GM06990 (cell line): Measurements from ENCODE around the gene LRRC59.
"Not testable (repeated sequence)": the region's sequence is repeated elsewhere in the genome, so short reads cannot be mapped to it uniquely, and the experiment has no call there.

Source experiments
- DNase-seq: peaks from one replicate; pipeline ENCODE4 v3.0.0-alpha.2; 2011; ENCODE audit not compliant: insufficient read length; ENCODE audit errors: extremely low read depth
- H3K27me3 ChIP-seq: replicated peaks from 2 replicates; pipeline ENCODE4 v1.6.0; 2011; ENCODE audit warnings: low read length; ENCODE audit not compliant: control insufficient read depth, insufficient read depth
- H3K36me3 ChIP-seq: 2 replicates; pipeline ENCODE4 v1.5.1; 2011; ENCODE audit warnings: low read length; ENCODE audit not compliant: control insufficient read depth, insufficient read depth
- H3K4me3 ChIP-seq: replicated peaks from 2 replicates; pipeline ENCODE4 v1.5.1; 2011; ENCODE audit warnings: low read depth, mild to moderate bottlenecking, control low read depth, low read length
- TF ChIP-seq, protein P1 (sequence below): IDR thresholded peaks from 2 replicates; pipeline ENCODE4 v1.5.1; 2011; ENCODE audit warnings: low read length, control low read depth, mild to moderate bottlenecking, inconsistent platforms; ENCODE audit not compliant: insufficient read depth, poor library complexity, severe bottlenecking

The LRRC59 gene

DNA sequence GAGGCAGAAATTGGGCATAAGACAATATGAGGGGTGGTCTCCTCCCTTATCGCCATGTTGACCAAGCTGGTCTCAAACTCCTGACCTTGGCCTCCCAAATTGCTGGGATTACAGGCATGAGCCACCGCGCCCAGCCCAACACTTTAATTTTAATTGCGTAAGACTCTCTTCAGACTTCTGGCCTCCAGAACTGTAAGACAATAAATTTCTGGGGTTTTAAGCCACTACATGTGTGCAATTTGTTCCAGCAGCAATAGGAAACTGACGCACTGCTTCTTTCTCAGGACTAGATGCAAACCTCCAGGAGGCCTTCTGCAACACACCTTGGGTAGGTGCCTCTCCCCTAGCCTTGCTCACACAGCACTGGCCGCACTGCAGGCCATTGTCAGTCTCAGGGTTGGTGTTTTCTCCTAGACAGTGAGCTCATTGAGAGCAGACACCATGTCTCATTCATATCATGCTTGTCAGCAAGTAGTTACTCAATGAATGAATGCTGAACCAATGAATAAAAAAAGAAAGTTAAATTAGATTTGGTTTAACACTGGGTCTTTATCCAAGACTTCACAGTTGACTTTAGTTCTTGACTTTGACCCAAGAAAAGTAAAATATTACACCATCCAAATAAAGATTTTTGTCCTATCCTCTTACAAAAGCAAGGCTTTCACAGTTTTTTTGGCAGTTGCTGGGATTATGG lies 23.2 kb upstream of the LRRC59 start:
- H3K27me3 ChIP-seq = no peaks in the 10 kb centered on the region
- TF ChIP-seq, protein P1, sequence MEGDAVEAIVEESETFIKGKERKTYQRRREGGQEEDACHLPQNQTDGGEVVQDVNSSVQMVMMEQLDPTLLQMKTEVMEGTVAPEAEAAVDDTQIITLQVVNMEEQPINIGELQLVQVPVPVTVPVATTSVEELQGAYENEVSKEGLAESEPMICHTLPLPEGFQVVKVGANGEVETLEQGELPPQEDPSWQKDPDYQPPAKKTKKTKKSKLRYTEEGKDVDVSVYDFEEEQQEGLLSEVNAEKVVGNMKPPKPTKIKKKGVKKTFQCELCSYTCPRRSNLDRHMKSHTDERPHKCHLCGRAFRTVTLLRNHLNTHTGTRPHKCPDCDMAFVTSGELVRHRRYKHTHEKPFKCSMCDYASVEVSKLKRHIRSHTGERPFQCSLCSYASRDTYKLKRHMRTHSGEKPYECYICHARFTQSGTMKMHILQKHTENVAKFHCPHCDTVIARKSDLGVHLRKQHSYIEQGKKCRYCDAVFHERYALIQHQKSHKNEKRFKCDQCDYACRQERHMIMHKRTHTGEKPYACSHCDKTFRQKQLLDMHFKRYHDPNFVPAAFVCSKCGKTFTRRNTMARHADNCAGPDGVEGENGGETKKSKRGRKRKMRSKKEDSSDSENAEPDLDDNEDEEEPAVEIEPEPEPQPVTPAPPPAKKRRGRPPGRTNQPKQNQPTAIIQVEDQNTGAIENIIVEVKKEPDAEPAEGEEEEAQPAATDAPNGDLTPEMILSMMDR = no peak
- H3K36me3 ChIP-seq = no peaks in the 10 kb centered on the region
- no peak overlapping the region for H3K4me3 ChIP-seq
- DNase-seq = no peak

DNA sequence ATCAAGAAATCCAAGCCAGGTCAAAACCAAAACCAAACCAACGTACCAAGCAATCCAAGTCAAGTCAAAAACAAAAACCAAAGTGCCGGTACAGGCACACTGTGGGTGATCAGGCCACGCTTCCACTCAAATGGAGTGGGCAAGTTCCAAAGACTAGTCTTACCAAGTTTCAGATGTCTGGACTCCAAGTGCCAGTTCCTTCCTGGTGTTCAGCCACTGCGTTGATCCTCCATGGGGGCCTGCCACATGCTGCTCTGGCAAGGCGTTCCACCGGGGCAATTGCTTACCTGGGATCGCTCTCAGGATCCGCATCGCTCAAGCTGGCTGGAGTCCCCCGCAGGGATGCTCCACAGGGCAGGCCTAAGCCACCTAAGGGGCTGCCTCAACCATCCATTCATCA lies 22.3 kb upstream of the LRRC59 start:
- not testable (repeated sequence) for H3K36me3 ChIP-seq, DNase-seq, H3K4me3 ChIP-seq, H3K27me3 ChIP-seq

DNA sequence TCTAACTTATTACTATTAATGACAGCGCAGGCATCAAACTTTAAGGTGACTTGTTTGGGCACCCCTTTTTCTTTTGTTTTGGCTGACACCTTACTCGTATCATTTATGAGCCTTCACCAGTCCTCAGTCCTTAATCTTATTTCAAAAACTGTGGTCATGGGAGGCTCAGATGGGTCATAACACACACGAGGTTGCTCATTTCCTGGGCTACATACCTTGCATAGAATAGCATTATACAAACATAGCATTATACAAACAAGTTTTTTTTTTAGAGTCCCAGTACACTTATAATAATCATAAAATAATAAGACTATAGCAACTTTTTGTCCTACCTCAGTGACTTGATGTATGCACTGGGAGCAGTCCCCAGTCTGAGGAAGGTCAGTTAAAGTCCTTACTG lies 17.5 kb upstream of the LRRC59 start:
- no peaks in the 10 kb centered on the region for H3K36me3 ChIP-seq
- TF ChIP-seq, protein P1 = no peak
- no peak for DNase-seq
- H3K4me3 ChIP-seq = no peak overlapping the region
- H3K27me3 ChIP-seq = no peaks in the 10 kb centered on the region

DNA sequence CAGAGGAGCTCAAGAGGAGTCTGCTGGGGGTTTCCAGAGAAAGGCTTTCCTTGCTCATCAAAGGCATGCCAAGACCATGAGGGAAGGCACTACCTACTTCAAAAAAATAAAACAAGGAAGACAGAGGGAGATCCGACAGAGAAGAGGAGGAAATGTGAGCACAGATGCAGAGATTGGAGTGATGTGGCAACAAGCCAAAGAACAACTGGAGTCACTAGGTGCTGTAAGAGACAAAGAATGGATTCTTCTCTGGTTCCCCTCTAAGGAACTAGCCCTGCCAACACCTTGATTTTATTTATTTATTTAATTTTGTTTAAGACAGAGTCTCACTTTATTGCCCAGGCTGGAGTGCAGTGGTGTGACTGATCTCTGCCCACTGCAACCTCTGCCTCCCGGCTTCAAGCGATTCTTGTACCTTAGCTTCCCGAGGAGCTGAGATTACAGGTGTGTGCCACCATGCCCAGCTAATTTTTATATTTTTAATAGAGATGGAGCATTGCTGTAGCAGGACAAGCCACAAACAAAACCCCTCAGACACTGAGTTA lies 14.9 kb upstream of the LRRC59 start:
- TF ChIP-seq, protein P1 = no peak
- no peak overlapping the region for H3K4me3 ChIP-seq
- H3K36me3 ChIP-seq = no peaks in the 10 kb centered on the region

DNA sequence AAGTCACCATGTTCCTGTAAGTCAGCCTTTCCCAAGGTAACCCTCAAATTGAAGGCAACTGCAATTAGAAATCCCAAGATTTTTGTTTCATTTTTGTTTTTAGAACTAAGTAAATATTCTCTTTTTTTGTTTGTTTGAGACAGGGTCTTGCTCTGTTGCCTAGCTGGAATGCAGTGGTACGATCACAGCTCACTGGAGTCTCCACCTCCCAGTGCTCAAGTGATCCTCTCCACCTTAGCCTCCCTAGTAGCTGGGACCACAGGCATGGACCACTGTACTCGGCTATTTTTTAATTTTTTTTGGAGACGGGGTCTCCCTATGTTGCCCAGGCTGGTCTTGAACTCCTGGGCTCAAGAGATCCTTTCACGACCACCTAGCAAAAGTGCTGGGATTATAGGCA lies 10.6 kb upstream of the LRRC59 start:
- no peak for DNase-seq
- H3K27me3 ChIP-seq = no peaks in the 10 kb centered on the region; the same call in 1 of the 2 replicates
- TF ChIP-seq, protein P1 = no peak
- no peaks in the 10 kb centered on the region for H3K36me3 ChIP-seq
- H3K4me3 ChIP-seq = no peak overlapping the region

More for the DNA sequence above, 14.9 kb upstream of the LRRC59 start:
- no peak for DNase-seq
- H3K27me3 ChIP-seq = no peaks in the 10 kb centered on the region; the same call in 1 of the 2 replicates

DNA sequence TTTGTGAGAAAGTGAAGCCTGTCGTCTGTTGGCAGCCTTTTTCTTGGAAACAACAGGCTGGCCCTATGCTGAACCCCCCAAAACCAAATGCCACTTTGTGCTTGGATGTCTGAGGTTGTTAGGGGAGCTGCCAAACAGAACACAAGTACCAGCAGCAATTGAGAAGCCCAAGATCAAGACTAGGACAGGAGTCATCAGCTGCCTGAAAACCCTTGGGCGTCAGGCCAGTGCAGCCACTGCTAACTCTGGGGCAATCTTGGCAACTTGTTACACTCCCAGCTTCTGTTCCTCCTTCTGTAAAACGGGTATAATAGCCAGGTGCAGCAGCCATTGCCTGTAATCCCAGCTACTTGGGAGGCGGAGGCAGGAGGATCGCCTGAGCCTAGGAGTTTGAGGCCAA lies 9.3 kb upstream of the LRRC59 start:
- no peaks in the 10 kb centered on the region; the same call in 1 of the 2 replicates for H3K27me3 ChIP-seq
- TF ChIP-seq, protein P1 = no peak
- DNase-seq = no peak
- no peak overlapping the region for H3K4me3 ChIP-seq
- no peaks in the 10 kb centered on the region for H3K36me3 ChIP-seq

DNA sequence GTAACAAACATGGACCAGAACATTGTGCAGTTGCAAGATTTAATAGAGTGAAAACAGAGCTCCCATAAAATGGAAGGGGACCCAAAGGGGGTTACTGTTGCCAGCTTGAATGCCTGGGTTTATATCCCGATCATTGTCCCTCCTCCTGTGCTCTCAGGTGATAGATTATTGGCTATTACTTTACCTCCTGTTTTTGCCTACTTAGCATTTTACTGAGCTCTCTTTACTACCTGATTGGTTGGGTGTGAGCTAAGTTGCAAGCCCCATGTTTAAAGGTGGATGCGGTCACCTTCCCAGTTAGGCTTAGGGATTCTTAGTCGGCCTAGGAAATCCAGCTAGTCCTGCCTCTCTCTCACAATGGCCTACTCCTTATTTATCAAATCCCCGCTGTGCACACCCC lies 8.0 kb upstream of the LRRC59 start:
- H3K27me3 ChIP-seq, DNase-seq, H3K36me3 ChIP-seq, H3K4me3 ChIP-seq: not testable (repeated sequence)

DNA sequence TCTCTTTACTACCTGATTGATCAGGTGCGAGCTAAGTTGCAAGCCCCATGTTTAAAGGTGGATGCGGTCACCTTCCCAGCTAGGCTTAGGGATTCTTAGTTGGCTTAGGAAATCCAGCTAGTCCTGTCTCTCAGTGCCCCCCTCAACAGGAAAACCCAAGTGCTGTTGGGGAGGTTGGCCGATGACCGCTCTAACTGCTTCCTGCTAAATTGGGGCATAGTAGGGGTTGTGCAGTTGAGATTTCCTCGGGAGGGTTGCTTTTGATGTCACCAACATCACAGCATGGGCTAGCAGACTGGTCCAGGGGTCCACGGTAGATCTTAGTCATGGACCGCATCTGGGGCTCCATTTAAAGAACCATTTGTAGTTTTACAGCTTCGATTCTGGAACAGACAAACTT lies 2.3 kb upstream of the LRRC59 start:
- not testable (repeated sequence) for H3K36me3 ChIP-seq, DNase-seq, H3K4me3 ChIP-seq, H3K27me3 ChIP-seq

DNA sequence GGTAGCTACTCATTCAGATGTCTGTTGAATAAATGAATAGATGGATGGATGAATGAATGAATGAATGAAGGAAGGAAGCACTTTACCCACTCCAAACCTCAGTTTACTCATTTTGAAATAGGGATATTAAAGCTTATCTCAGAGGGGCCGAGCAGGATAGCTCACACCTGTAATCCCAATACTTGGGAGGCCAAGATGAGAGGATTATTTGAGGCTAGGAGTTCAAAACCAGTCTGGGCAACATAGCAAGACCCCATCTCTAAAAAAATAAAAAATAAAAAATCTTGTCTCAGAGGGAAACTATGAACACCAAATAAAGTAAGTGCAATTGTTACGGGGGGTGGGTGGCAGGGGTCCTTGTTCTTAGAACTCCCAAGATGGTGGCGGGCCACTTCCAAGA lies 1.3 kb upstream of the LRRC59 start:
- H3K36me3 ChIP-seq, H3K4me3 ChIP-seq, DNase-seq, H3K27me3 ChIP-seq: not testable (repeated sequence)
